ENCODE results near the gene MRS2.

- TF ChIP-seq TARDBP (IDR thresholded peaks at IDR 0.05) (no peak), NFRKB (IDR thresholded peaks at IDR 0.05) (no peak), BHLHE40 (IDR thresholded peaks at IDR 0.05; ENCODE audit: borderline replicate concordance) (no peak), SP1 (IDR thresholded peaks at IDR 0.05) (no peak), SUZ12 (IDR thresholded peaks at IDR 0.05) (no peak)
These were observed 56.2 kb downstream of the MRS2 start for GRCh38 chr6:24458941-24459340.

Data from HEK293T (cell line).